ES-I3 (cell line): ENCODE measurements around the gene RIPPLY3.
A peak's percentile ranks its signal among the peaks of the same experiment; 100 is the strongest.
"Not testable (repeated sequence)": the region's sequence is repeated elsewhere in the genome, so short reads cannot be mapped to it uniquely, and the experiment has no call there.

Experiments
- H3K36me3 ChIP-seq: 2 replicates; pipeline ENCODE4 v1.6.1; 2013; ENCODE audit warnings: mild to moderate bottlenecking, low read length, control low read depth, moderate library complexity; ENCODE audit not compliant: insufficient read depth
- H3K4me1 ChIP-seq: 2 replicates; pipeline ENCODE4 v1.6.1; 2013; ENCODE audit warnings: mild to moderate bottlenecking, control low read depth, low read length; ENCODE audit not compliant: insufficient read depth
- H3K9ac ChIP-seq: 2 replicates; pipeline ENCODE4 v1.6.1; 2013; ENCODE audit warnings: low read depth, mild to moderate bottlenecking, low read length, moderate library complexity
- H3K9me3 ChIP-seq: 2 replicates; pipeline ENCODE4 v1.6.1; 2013; ENCODE audit warnings: mild to moderate bottlenecking, low read length, moderate library complexity; ENCODE audit not compliant: control insufficient read depth, insufficient read depth

RIPPLY3 gene

GRCh38 chr21:36973986-36974850 lies 32.3 kb upstream of the RIPPLY3 start:
- Histone ChIP-seq H3K4me1 (peaks cover 5% of the 10 kb centered on the region), H3K9ac (no peak overlapping the region)

GRCh38 chr21:36974851-36975192 lies 31.7 kb upstream of the RIPPLY3 start:
- peaks cover 5% of the 10 kb centered on the region for H3K4me1 ChIP-seq
- no peak overlapping the region for H3K9ac ChIP-seq
- H3K9me3 ChIP-seq: no peaks in the 10 kb centered on the region
- H3K36me3 ChIP-seq: no peaks in the 10 kb centered on the region

More at GRCh38 chr21:36973986-36974850, 32.3 kb upstream of the RIPPLY3 start:
- H3K36me3 ChIP-seq: no peaks in the 10 kb centered on the region
- H3K9me3 ChIP-seq: no peaks in the 10 kb centered on the region

- Histone ChIP-seq H3K4me1 (peaks cover 5% of the 10 kb centered on the region), H3K9ac (no peak overlapping the region), H3K9me3 (no peaks in the 10 kb centered on the region), H3K36me3 (no peaks in the 10 kb centered on the region)
These were observed 30.2 kb upstream of the RIPPLY3 start for GRCh38 chr21:36976228-36976861.

- no peaks in the 10 kb centered on the region for H3K9me3 ChIP-seq
- no peak overlapping the region for H3K9ac ChIP-seq
- peaks cover 5% of the 10 kb centered on the region for H3K4me1 ChIP-seq
- no peaks in the 10 kb centered on the region for H3K36me3 ChIP-seq
These were observed 29.4 kb upstream of the RIPPLY3 start for GRCh38 chr21:36976882-36977651.

- peaks cover 5% of the 10 kb centered on the region for H3K4me1 ChIP-seq
- no peaks in the 10 kb centered on the region for H3K36me3 ChIP-seq
- H3K9me3 ChIP-seq: no peaks in the 10 kb centered on the region
- peak overlapping the region; percentile 71 for H3K9ac ChIP-seq
These were observed 26.0 kb upstream of the RIPPLY3 start for GRCh38 chr21:36980280-36981048.

- H3K4me1 ChIP-seq: peaks cover 5% of the 10 kb centered on the region
- peak overlapping the region; percentile 71 for H3K9ac ChIP-seq
- no peaks in the 10 kb centered on the region; the same call in 1 of the 2 replicates for H3K9me3 ChIP-seq
- H3K36me3 ChIP-seq: no peaks in the 10 kb centered on the region
These were observed 25.5 kb upstream of the RIPPLY3 start for GRCh38 chr21:36981049-36981391.

- no peaks in the 10 kb centered on the region for H3K36me3 ChIP-seq
These were observed 24.4 kb upstream of the RIPPLY3 start for GRCh38 chr21:36981977-36982700.

GRCh38 chr21:36985751-36986594 lies 20.5 kb upstream of the RIPPLY3 start:
- H3K9me3 ChIP-seq: no peaks in the 10 kb centered on the region; the same call in none of the 2 replicates
- no peak overlapping the region for H3K9ac ChIP-seq
- H3K4me1 ChIP-seq: no peaks in the 10 kb centered on the region
- no peaks in the 10 kb centered on the region for H3K36me3 ChIP-seq

More at GRCh38 chr21:36981977-36982700, 24.4 kb upstream of the RIPPLY3 start:
- no peaks in the 10 kb centered on the region; the same call in none of the 2 replicates for H3K9me3 ChIP-seq
- peaks cover 4% of the 10 kb centered on the region for H3K4me1 ChIP-seq
- no peak overlapping the region for H3K9ac ChIP-seq

GRCh38 chr21:36987845-36988244 lies 18.7 kb upstream of the RIPPLY3 start:
- H3K36me3 ChIP-seq: no peaks in the 10 kb centered on the region
- no peak overlapping the region for H3K9ac ChIP-seq
- no peaks in the 10 kb centered on the region; the same call in none of the 2 replicates for H3K9me3 ChIP-seq
- H3K4me1 ChIP-seq: peaks cover 8% of the 10 kb centered on the region; the same call in 1 of the 2 replicates

- no peaks in the 10 kb centered on the region; the same call in none of the 2 replicates for H3K9me3 ChIP-seq
- no peak overlapping the region for H3K9ac ChIP-seq
- peaks cover 8% of the 10 kb centered on the region; the same call in 1 of the 2 replicates for H3K4me1 ChIP-seq
- no peaks in the 10 kb centered on the region for H3K36me3 ChIP-seq
These were observed 18.0 kb upstream of the RIPPLY3 start for GRCh38 chr21:36988536-36988935.

GRCh38 chr21:36989199-36989698 lies 17.3 kb upstream of the RIPPLY3 start:
- H3K9ac ChIP-seq: peak overlapping the region; percentile 89
- not testable (repeated sequence) for H3K9me3 ChIP-seq, H3K36me3 ChIP-seq, H3K4me1 ChIP-seq

GRCh38 chr21:36989699-36990507 lies 16.6 kb upstream of the RIPPLY3 start:
- peaks cover 8% of the 10 kb centered on the region; the same call in 1 of the 2 replicates for H3K4me1 ChIP-seq
- H3K36me3 ChIP-seq: no peaks in the 10 kb centered on the region
- no peaks in the 10 kb centered on the region; the same call in none of the 2 replicates for H3K9me3 ChIP-seq
- peak overlapping the region; percentile 89 for H3K9ac ChIP-seq
